K562 (cell line): ENCODE data around the gene GRIK1.

Source experiments
- CEBPB ChIP-seq: fragments of 450-650 bp; IDR thresholded peaks from 2 replicates; pipeline ENCODE4 v1.6.1; 2016; ENCODE audit warnings: missing genetic modification characterization, missing compliant biosample characterization
- CTCF ChIP-seq, 3 experiments: IDR thresholded peaks in 2 of 3; conservative IDR thresholded peaks in 1 of 3; 2 replicates each; pipeline ENCODE4 v1.5.1; 2011 to 2012; ENCODE audit warnings: low read length in 3 of 3, mild to moderate bottlenecking in 3 of 3, control low read depth in 2 of 3, improper control_type of control experiment in 1 of 3, inconsistent platforms in 1 of 3, low read depth in 1 of 3, mixed read lengths in 1 of 3, moderate library complexity in 1 of 3; ENCODE audit not compliant: insufficient read depth in 2 of 3
- FOXM1 ChIP-seq, 2 experiments: fragments of 450-650 bp in 1 of 2; sonication (generic) in 1 of 2; formaldehyde crosslinking in 1 of 2; IDR thresholded peaks; 2 replicates each; pipeline versions ENCODE4 v1.6.1 to v1.9.0; 2017 to 2022; ENCODE audit warnings: low read depth in 2 of 2, mild to moderate bottlenecking in 2 of 2, missing genetic modification reagents in 1 of 2, moderate library complexity in 1 of 2
- FUS ChIP-seq: fragments of 200-400 bp; formaldehyde crosslinking; optimal IDR thresholded peaks from 2 replicates; pipeline ENCODE3; 2017; ENCODE audit warnings: low read depth, low read length
- STAT6 ChIP-seq: sonication (generic); formaldehyde crosslinking; IDR thresholded peaks from 2 replicates; pipeline ENCODE4 v1.8.1; 2023; ENCODE audit warnings: mild to moderate bottlenecking, missing genetic modification reagents
- TAL1 ChIP-seq: fragments of 450-650 bp; IDR thresholded peaks from 2 replicates; pipeline ENCODE4 v1.6.1; 2016; ENCODE audit warnings: mild to moderate bottlenecking
- TBL1XR1 ChIP-seq, 2 experiments: IDR thresholded peaks; 2 replicates each; pipeline ENCODE4 v1.6.1; 2012; ENCODE audit warnings: improper control_type of control experiment in 2 of 2, low read length in 2 of 2, mild to moderate bottlenecking in 1 of 2
- ZNF165 ChIP-seq: fragments of 250-450 bp; sonication (Bioruptor Pico); IDR thresholded peaks from 2 replicates; pipeline ENCODE4 v1.4.0; 2020; ENCODE audit warnings: borderline replicate concordance

- TF ChIP-seq CTCF (IDR thresholded peaks at IDR 0.05 in 2 of 3, conservative IDR thresholded peaks at IDR 0.05 in 1 of 3; ENCODE audit: insufficient read depth in 2 of 3, low read depth in 1 of 3, low read length in 3 of 3) (no peak), TBL1XR1 (IDR thresholded peaks at IDR 0.05; ENCODE audit: low read length in 2 of 2) (no peak), ZNF165 (CRISPR knock-in tag) (no peak), STAT6 (no peak), TAL1 (no peak), FUS (no peak), FOXM1 (IDR thresholded peaks at IDR 0.05; ENCODE audit: low read depth) (no peak), FOXM1 (CRISPR knock-in tag; IDR thresholded peaks at IDR 0.05; ENCODE audit: low read depth) (no peak), CEBPB (tag) (peak; percentile 55)
Observed at GRCh38 chr21:29896884-29897283, 42.9 kb downstream of the GRIK1 start.
